Epithelial cell of prostate (primary cell): ENCODE data around the gene AGPAT3.
"Not testable (repeated sequence)": the region's sequence is repeated elsewhere in the genome, so short reads cannot be mapped to it uniquely, and the experiment has no call there.

Experiments used
- DNase-seq: peaks from one replicate; pipeline ENCODE4 v3.0.0-alpha.2; 2011; ENCODE audit warnings: low read depth, low spot score
- H3K27ac ChIP-seq: fragments of 450-650 bp; 2 replicates; pipeline ENCODE4 v1.5.1; 2017; ENCODE audit warnings: mild to moderate bottlenecking

Gene AGPAT3, protein sequence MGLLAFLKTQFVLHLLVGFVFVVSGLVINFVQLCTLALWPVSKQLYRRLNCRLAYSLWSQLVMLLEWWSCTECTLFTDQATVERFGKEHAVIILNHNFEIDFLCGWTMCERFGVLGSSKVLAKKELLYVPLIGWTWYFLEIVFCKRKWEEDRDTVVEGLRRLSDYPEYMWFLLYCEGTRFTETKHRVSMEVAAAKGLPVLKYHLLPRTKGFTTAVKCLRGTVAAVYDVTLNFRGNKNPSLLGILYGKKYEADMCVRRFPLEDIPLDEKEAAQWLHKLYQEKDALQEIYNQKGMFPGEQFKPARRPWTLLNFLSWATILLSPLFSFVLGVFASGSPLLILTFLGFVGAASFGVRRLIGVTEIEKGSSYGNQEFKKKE

DNA sequence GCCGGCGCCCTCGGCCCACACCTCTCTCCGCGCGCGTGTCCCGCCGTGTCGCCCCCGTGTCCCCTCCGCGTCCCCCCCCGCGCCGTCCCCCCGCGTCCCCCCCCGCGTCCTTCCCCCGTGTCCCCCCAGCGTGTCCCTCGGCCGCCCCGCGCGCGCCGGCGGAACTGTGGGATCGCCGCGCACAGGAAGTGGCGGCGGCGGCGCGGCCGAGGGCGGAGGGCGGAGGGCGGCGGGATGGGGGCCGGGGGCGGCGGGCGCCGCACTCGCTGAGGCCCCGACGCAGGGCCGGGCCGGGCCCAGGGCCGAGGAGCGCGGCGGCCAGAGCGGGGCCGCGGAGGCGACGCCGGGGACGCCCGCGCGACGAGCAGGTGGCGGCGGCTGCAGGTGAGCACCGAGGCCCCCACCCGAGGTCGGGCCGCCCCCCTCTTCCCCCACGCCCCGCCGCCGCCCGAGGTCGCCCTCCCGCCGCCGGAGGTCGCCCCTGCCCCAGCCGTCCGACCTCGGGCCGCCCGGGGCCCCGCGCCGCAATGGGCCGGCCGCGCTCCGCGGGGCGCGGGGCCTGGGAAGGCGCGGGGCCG is at the start of gene AGPAT3:
TSS of gene AGPAT3 (plus strand) at position 262 of the 578 bp plus-strand sequence. CDS start 94,459 bp downstream, outside the sequence.
- DNase-seq: no peak
- peak within 1 kb of the TSS; percentile 81 for H3K27ac ChIP-seq

DNA sequence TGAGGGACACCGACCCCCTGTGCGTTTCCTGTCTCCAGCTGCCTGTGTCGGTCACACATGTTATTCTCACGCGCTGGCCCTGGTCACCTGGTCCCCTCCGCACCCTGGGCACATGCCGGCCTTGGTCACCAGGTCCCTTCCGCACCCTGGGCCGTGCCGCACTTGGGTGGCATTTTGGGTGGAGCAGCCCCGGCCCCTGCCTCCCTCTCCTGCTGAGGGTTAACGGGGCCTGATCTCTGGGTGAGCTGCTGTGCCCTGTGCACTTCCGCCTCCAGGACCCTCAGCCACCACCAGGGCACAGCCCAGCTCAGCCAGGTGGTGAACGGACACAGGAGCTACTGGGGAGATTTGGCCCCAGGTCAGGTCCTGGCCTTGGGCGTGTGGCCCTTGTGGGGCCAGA is 49.0 kb upstream of the AGPAT3 start:
- DNase-seq: no peak
- no peak overlapping the region for H3K27ac ChIP-seq

DNA sequence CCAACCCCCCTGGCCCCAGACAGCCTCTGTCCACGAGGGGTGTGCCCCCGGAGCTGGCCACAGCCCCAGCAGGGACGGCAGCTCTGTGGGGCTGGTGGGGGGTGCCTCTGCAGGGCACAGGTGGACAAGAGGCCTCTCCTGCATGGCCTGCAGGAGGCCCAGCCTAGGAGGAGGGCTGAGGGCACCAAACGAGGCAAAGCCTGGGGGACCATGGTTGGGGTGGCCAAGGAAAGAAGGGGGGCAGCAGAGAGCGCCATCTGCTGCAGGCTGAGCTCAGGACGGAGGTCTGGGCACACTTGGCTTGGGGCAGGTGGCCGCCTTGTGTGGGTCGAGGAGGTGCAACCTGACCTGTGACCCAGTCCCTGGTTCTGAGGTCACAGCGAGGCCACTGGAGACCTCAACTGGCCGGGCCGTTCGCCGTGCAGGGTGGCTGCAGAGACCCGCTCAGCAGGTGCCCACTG is 48.4 kb upstream of the AGPAT3 start:
- no peak for DNase-seq
- no peak overlapping the region for H3K27ac ChIP-seq

DNA sequence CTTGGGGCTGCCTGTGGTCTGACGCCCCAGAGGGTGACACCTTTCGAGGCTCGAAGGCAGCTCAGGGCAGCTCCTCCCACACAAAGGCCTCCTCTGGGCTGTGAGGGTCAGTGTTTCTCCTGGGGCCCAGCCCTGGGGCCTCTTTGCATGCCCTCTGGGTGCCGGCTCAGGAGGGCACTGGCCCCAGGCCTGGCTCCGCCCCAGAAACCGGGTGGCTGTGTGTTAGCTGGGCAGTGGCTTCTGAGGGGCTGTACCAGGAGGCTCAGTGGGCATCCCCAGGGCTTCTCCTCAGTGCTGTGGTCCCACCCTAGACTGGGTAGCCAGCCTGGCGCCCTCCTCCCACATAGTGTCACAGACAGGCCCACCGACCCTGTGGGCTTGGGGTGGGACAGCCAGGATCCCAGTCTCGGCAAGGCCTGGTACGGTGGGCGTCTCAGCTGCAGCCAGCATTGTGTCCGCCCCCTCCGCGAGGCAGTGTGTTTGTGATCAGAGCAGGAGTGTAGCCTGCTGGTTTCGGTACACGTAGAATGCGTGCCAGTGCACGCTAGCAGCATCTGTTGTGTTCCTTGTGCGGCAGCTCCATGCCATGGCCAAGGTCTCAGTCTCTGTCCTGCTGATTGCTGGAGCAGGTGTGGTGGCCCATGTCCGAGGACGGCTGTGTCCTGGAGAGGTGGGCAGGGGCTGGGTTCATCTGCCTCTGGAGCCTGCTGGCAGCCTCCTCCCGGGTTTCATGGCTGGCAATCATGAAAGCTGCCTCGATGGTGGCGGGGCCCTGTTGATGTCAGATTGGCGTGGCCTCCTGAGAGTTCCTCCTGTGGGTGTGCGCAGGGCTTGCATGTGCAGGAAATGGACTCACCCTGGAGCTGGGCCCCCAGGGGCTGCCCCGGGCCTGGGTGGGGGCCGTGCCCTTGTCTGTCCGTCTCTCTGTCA is 47.6 kb upstream of the AGPAT3 start:
- no peak overlapping the region for H3K27ac ChIP-seq
- no peak for DNase-seq

DNA sequence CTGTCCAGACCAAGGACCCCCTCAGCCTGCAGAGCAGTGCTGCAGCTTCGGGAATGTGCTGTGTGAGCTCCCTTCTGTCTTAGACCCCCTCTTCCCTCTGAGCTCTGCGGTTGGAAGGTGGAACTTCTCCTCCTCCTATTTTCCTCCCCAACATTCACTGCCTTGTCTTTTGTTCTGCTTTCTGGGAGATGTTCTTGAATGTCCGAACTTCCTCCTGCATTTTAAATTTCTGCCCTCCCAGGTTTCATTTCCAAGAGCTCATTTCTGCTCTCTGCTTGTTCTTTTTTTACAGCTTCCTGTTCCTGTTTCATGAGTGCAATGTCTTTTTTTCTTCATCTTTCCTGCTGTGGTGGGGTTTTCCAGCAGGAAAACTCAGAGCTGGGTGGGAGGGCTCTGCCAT is 46.3 kb upstream of the AGPAT3 start:
- no peak overlapping the region for H3K27ac ChIP-seq
- DNase-seq: no peak

DNA sequence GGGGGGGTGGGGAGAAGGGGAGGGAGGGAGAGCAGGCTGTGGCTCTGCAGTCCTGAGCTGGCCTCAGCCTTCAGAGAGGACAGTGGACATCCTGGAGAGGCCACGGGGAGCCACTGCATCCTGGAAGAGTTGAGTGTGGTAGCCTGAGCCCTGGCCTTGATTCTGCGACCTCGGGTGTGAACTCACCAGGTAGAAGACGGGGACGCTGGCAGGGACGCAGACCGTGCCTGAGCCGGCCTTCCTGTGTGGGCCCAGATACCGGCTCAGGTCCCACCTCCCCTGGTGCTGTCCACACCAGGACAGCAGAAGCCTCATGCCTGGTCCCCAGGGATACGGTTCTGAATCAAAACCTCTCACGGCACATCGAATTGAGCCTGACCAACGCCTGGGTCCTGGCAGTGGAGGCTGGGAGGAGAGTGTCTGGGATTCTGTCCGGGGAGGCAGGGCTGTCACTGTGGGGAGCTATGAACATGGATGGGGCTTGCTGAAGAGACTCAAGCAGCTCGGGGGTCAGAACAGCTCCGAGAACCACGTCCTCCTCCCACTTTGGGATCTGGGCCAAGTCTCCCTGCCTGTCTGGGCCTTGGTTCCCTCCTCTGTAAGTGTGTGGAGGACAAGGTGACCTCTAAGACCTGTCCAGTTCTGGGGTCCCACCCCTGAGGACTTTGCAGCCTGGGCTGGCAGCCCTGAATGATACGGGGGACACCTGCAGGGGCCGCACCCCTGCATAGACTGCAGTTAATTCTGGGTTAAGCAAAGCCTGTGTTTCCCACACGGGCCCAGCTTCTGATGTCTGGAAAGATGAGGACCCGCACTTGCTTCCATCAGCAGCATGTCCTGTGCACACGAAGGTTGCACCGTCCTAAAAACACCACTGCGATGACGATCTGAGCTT is 45.3 kb upstream of the AGPAT3 start:
- no peak for DNase-seq
- no peak overlapping the region for H3K27ac ChIP-seq

DNA sequence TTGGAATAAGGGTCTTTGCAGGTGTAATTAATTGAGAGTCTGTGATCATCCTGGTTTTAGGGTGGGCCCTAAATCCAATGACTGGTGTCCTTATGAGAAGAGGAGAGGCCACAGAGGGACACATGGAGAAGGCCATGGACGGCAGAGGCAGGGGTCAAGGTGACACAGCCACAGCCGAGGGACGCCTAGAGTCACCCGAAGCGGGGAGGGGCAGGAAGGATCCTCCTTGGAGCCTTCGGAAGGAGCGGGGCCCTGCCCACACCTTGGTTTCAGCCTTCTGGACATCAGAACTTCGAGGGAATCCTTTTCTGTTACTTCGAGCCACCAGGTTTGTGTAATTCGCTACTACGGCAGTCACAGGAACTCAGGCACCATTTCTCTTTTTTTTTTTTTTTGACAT is 44.6 kb upstream of the AGPAT3 start:
- DNase-seq: no peak
- no peak overlapping the region for H3K27ac ChIP-seq

DNA sequence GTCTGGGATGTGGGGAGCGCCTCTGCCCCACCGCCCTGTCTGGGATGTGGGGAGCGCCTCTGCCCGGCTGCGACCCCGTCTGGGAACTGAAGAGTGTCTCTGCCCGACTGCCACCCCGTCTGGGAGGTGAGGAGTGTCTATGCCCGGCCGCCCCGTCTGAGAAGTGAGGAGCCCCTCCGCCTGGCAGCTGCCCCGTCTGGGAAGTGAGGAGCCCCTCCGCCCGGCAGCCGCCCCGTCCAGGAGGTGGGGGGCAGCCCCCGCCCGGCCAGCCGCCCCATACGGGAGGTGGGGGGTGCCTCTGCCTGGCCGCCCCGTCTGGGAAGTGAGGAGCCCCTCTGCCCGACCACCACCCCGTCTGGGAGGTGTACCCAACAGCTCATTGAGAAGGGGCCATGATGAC is 42.9 kb upstream of the AGPAT3 start:
- not testable (repeated sequence) for H3K27ac ChIP-seq, DNase-seq

DNA sequence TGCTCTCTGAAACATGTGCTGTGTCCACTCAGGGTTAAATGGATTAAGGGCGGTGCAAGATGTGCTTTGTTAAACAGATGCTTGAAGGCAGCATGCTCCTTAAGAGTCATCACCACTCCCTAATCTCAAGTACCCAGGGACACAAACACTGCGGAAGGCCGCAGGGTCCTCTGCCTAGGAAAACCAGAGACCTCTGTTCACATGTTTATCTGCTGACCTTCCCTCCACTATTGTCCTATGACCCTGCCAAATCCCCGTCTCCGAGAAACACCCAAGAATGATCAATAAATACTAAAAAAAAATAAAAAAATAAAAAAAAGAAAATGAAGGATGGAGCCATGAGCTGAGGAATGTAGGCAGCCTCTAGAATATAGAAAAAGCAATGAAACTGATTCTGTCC is 42.3 kb upstream of the AGPAT3 start:
- not testable (repeated sequence) for DNase-seq, H3K27ac ChIP-seq

DNA sequence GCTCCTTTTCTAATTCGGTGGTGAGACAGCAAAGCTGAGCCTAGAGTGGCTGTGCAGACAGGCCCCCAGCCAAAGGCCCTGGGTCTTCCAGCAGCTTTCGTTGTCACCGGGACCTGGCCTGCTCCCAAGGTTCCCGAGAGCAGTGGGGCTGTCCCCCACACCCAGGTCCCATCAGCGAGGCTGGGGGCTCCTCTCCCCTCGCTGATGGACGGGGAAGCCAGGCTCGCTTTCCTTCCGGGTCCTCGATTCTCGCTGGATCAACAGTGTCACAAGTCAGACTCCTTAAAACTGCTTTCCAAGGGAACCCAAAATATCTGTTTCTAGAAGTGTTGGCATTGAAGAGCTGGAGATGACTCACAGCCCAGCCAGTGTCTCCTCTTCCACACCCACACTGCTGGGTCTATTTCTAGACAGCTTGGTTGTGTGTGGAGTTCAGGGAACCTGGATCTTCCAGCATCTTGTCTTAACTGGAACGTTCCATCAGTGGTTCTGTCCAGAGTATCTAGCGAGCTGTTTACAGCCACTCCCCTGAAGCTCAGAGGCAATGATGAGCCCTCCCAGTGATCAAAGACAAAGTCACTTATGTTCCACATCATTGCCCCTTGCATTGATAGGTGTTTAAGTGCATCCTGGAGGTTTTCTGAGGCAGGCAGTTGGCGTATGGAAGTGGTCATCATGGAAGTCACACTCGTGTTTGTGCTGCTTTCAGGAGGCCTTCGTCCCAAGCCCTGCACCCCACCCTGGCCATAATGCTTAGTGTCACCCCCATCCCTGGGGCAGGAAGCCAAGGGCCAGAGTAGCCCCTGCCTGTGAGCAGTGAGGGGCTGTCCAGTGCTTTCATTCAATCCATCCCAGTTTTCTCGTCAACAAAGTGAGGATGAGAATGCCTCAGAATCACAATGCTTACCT is 40.4 kb upstream of the AGPAT3 start:
- no peak overlapping the region for H3K27ac ChIP-seq
- no peak for DNase-seq

DNA sequence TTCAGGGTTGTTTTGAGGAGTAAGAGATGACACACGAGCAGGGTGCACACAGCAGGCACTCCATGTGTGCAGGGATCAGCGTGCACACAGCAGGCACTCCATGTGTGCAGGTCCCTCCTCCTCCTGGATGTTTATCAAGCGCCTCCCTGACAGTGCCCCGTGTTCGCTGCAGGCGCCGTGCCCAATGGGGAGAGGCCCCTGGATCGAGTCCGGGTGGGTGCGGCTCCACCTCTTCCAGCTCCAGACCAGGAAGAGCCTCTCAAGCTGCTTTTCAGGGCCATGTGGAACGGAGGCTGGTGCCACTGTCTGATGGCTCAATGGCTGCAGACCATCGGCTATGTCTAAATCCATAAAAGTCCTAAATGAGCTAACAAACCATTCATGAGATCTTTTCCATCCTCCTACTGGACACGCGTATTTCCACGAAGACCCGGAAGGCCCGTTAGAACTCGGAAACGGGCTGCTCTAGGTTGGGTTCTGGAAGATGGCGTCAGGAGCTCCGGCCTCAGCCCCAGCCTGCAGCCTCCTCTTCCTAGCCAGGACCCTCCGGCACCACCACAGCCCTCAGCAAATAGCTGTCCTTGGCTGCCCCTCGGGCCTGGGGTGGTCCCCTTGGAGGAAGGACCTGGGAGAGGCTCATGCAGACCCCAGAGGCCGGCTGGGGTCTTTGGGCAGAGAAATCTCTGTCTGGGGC is 39.6 kb upstream of the AGPAT3 start:
- H3K27ac ChIP-seq: no peak overlapping the region
- DNase-seq: no peak

DNA sequence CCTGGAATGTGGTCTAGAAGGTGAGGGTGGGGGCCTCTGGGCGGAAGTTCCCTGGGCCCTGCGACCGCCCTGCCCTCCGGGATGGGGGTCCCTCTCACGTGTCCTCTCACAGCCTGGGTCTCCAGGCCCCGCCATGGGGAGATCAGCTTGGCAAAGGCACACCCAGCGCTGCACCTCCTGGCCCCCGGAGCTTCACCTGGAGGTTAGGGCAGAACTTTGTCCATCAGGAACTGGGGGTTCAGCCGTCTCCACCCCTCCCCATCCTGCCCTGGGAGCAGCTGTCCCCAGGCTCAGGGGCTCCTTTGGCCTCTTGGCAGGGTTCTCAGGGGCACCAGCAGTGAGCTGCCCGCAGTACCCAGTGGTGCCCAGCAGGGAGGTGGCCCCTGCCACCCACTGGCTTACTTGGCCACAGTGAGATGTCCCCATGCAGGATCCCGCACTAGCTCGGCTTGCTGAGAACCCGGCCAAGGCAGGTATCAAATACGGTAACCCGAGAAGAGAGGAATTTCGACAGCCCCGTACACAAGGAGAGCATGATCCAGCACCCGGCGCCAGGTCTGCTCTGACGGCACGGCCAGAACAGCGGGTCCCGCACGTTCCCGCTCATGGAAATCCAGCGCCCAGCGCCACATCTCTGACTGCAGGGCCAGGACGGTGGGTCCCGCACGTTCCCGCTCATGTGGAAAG is 38.9 kb upstream of the AGPAT3 start:
- no peak overlapping the region for H3K27ac ChIP-seq
- no peak for DNase-seq

DNA sequence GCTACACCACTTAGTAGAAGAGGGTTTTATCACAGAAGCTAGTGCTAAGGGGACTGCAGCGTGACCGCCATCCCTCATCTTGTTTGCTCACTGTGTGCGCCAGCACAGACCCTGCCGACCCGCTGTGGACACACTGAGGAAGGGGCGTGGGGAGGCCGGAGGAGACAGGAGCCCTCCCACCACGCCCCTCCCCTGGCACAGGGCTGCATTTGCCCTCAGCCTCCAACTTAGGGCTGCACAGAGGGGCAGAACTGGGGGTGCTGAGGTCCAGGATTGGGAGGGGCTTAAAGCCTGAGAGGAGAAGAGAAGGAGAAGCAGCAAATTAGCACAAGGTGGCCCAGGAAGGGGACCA is 38.4 kb upstream of the AGPAT3 start:
- H3K27ac ChIP-seq: no peak overlapping the region
- no peak for DNase-seq

DNA sequence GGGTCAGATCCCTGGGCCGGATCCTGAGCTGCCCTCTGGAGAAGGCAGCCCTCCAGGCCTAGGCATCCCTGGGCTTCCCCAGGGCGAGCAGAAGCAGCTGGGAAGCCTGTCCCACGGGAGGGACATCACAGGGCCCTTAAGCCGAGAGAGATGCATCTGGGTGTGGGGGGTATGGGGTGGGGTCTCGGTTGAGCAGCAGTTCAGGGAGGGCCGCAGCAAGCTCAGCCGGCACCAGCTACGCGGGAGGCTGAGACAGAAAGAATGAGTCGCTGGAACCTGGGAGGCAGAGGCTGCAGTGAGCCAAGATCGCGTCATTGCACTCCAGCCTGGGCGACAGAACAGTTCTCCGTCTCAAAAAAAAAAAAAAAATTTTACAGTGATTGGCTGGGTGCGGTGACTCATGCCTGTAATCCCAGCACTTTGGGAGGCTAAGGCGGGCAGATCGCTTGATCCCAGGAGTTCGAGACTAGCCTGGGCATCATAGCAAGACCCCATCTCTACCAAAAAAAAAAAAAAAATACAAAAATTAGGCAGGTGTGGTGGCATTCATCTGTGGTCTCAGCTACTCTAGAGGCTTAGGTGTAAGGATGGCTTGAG is 37.9 kb upstream of the AGPAT3 start:
- no peak for DNase-seq
- H3K27ac ChIP-seq: no peak overlapping the region

DNA sequence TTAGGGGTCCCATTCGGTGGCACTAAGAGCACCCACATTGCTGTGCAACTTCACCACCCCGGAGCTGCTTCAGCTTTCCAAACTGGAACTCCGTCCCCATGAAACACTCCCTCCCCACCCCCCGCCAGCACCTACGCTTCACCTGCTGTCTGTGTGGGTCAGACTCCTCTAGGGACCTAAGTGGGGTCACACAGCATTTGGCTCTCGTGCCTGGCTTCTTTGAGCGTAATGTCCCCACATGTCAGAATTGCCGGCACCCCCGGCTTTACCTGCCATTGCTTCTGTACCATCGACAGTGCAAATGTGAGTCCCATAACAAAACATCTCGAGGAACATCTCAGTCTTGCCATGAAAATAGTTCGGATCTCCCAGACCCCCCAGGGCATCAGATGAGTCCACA is 35.9 kb upstream of the AGPAT3 start:
- no peak overlapping the region for H3K27ac ChIP-seq
- DNase-seq: no peak

DNA sequence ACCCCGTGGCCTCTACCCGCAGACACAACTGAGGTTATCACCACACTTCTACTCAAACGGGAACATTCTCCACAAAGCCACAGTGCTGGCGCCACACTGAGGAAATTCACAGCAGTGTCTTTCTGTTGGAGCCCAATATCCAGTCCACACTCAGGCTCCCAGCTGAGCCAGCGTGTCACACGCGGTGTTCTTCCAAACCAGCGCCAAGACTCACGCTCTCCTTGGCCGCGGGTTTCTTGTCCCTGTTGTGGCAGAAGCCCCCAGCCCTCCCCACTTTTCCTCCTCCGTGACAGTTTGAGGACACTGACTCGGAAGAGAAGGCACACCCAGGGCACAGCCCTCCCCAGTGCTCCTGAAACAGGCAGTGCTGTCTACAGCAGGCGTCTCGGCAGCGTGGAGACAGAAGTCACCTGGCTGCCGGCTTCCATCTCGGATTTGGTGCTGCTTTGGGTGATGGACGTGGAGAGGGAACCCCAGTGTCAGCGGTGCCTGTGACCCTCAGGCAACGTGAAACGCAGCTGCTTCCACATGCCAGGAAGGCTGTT is 35.4 kb upstream of the AGPAT3 start:
- H3K27ac ChIP-seq: no peak overlapping the region
- no peak for DNase-seq

DNA sequence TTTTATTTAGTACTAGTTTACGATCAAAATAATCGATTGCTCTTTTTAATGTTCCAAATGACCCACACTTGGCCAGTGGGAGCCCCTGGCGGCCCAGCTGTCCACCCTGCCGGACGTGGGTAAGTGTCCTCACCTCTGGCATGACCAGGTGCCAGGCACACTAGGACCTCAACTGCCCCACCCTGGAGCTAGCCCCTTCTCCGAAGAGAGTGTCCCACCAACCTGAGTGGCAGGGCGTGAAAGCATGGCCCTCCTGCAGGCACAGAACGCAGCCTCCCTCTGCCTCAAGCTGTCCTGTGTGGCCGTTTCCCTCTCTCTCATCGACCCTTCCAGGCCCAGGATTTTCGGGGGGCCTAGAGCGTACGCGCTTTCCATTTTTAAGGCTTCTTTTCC is 32.9 kb upstream of the AGPAT3 start:
- DNase-seq: no peak
- no peak overlapping the region for H3K27ac ChIP-seq
